Hepatocyte (in vitro differentiated cells): ENCODE measurements around the gene KIF5C. TPM values are rescaled to one million over a fixed set of nuclear protein-coding genes. Genes with fewer than 3 reads are reported as not detected.

Experiments
- DNase-seq: peaks from one replicate; pipeline ENCODE4 v3.0.0-alpha.2; 2016; ENCODE audit warnings: low spot score
- H2AFZ ChIP-seq: fragments of 200-600 bp; sonication (generic); 2 replicates; pipeline ENCODE4 v1.6.0; 2016; ENCODE audit warnings: antibody characterized with exemption, mild to moderate bottlenecking
- H3K27ac ChIP-seq: fragments of 200-600 bp; sonication (generic); 2 replicates; pipeline ENCODE4 v1.5.1; 2016; ENCODE audit warnings: mild to moderate bottlenecking
- H3K27me3 ChIP-seq: fragments of 200-600 bp; sonication (generic); 2 replicates; pipeline ENCODE4 v1.6.1; 2016
- H3K36me3 ChIP-seq: fragments of 200-600 bp; sonication (generic); replicated peaks from 2 replicates; pipeline ENCODE4 v1.5.1; 2016; ENCODE audit warnings: low read depth; ENCODE audit not compliant: insufficient read depth
- H3K4me1 ChIP-seq: fragments of 200-600 bp; sonication (generic); 2 replicates; pipeline ENCODE4 v1.5.1; 2016; ENCODE audit warnings: mild to moderate bottlenecking, moderate library complexity; ENCODE audit not compliant: insufficient read depth
- H3K4me2 ChIP-seq: fragments of 200-600 bp; sonication (generic); 2 replicates; pipeline ENCODE4 v1.6.0; 2016
- H3K4me3 ChIP-seq: fragments of 200-600 bp; sonication (generic); 2 replicates; pipeline ENCODE4 v1.5.1; 2016; ENCODE audit warnings: mild to moderate bottlenecking
- H3K79me2 ChIP-seq: fragments of 200-600 bp; sonication (generic); 2 replicates; pipeline ENCODE4 v1.6.0; 2017; ENCODE audit warnings: mild to moderate bottlenecking
- H3K9me2 ChIP-seq: fragments of 200-600 bp; sonication (generic); replicated peaks from 2 replicates; pipeline ENCODE4 v1.6.0; 2017; ENCODE audit warnings: mild to moderate bottlenecking; ENCODE audit not compliant: insufficient read depth
- H3K9me3 ChIP-seq: fragments of 200-600 bp; sonication (generic); 2 replicates; pipeline ENCODE4 v1.5.1; 2016; ENCODE audit warnings: low read depth, mild to moderate bottlenecking
- H4K20me1 ChIP-seq: fragments of 200-600 bp; sonication (generic); 2 replicates; pipeline ENCODE4 v1.6.0; 2016; ENCODE audit warnings: mild to moderate bottlenecking; ENCODE audit not compliant: insufficient read depth, poor library complexity, severe bottlenecking
- EZH2 ChIP-seq: fragments of 200-600 bp; sonication (generic); IDR thresholded peaks from 2 replicates; pipeline ENCODE4 v1.6.1; 2016; ENCODE audit warnings: antibody characterized with exemption, mild to moderate bottlenecking, borderline replicate concordance
- EZH2phosphoT487 ChIP-seq: fragments of 200-600 bp; sonication (generic); IDR thresholded peaks from one replicate; pipeline ENCODE4 v1.6.1; 2018; ENCODE audit warnings: antibody characterized with exemption, mild to moderate bottlenecking, low read depth, moderate library complexity; ENCODE audit not compliant: unreplicated experiment, severe bottlenecking
- WGBS: methylation state at CpG from one replicate; pipeline ENCODE4 v1.1.6; 2016; ENCODE audit warnings: low lambda C conversion rate; ENCODE audit errors: missing lambda C conversion rate; 5-methylcytosine and 5-hydroxymethylcytosine counted together
- polyA plus RNA-seq: library from polyadenylated mRNA; unstranded; fragments of >200 nt; fragmentation: Nextera tagmentation; extraction: Ambion mirVana; gene quantifications from 2 replicates; pipeline ENCODE4 v1.2.1, GENCODE V29; 2016
- total RNA-seq: library from RNA; depleted of rRNA; stranded (reverse); fragments of >200 nt; gene quantifications from 2 replicates; pipeline ENCODE4 v1.2.3, GENCODE V29; 2014
- TF ChIP-seq, protein P1 (sequence below): fragments of 200-600 bp; sonication (generic); IDR thresholded peaks from 2 replicates; pipeline ENCODE4 v1.5.1; 2016; ENCODE audit warnings: antibody characterized with exemption, mild to moderate bottlenecking; ENCODE audit not compliant: poor library complexity

KIF5C gene
- total and polyA plus RNA-seq, 2 experiments from 2014 or later, result 2.1 to 3.6 TPM

DNA sequence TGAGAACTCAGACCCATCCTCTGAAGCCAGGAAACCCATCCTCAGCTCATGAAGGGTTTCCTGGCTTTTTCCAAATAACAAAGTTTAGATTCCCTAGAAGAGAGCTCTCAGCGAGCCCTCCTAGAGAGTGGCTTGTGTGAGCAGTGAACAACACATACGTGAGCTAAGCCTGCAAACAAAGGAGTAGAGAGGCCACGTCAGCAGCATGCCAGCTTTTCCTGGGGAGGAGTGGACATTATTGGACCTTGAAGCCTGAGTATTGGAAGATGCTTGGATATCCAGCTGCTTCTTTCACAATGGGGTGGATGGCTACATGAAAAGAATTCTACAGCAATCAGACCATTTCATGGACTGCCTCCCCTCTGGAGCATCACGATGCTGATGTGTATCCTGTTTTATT lies 21.1 kb downstream of the KIF5C start:
- H3K36me3 ChIP-seq, result no peaks in the 10 kb centered on the region
- H3K4me3 ChIP-seq, result no peak overlapping the region
- no peaks in the 10 kb centered on the region for H3K27me3 ChIP-seq
- no peak overlapping the region for H3K27ac ChIP-seq
- H3K4me2 ChIP-seq, result no peak overlapping the region
- no peaks in the 10 kb centered on the region for H3K4me1 ChIP-seq
- no peaks in the 10 kb centered on the region for H4K20me1 ChIP-seq
- WGBS, result 91% methylated on average over 4 of the region's 4 CpGs
- no peak overlapping the region for H2AFZ ChIP-seq
- DNase-seq, result no peak
- H3K9me2 ChIP-seq, result no peaks in the 10 kb centered on the region
- H3K79me2 ChIP-seq, result no peaks in the 10 kb centered on the region
- H3K9me3 ChIP-seq, result no peaks in the 10 kb centered on the region
- no peak for TF ChIP-seq EZH2
- TF ChIP-seq, protein P1, sequence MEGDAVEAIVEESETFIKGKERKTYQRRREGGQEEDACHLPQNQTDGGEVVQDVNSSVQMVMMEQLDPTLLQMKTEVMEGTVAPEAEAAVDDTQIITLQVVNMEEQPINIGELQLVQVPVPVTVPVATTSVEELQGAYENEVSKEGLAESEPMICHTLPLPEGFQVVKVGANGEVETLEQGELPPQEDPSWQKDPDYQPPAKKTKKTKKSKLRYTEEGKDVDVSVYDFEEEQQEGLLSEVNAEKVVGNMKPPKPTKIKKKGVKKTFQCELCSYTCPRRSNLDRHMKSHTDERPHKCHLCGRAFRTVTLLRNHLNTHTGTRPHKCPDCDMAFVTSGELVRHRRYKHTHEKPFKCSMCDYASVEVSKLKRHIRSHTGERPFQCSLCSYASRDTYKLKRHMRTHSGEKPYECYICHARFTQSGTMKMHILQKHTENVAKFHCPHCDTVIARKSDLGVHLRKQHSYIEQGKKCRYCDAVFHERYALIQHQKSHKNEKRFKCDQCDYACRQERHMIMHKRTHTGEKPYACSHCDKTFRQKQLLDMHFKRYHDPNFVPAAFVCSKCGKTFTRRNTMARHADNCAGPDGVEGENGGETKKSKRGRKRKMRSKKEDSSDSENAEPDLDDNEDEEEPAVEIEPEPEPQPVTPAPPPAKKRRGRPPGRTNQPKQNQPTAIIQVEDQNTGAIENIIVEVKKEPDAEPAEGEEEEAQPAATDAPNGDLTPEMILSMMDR, result no peak
- no peak for TF ChIP-seq EZH2phosphoT487

DNA sequence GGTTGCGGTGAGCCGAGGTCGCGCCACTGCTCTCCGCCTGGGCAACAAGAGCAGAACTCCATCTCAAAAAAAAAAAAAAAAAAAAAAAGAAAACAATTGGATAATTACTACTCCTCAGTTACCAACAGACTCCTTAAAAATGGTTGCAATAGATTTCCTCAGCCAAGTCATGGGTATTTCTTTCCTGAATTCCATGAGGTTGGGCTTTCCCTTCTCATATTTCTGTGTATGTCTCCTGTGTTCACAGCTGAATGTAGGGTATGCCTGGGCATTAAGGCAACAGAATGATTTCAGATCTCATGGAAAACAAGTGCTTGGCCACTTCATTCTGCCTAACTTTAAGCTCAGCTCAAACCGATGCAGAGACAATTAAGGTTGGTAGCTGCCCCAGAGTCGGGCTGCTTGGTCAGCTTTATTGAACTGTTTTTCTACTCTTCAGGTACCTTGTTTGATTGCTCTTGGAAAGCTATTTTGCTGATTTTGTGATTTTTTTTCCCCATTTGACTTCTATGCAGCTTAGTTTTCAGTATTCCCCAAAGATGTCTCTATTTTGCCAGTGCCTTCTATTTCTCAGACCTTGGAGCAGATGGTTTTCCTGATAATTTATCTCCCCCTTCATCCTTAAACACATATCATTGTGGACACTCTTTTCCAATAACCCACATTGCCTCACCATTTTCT lies 24.8 kb downstream of the KIF5C start:
- no peak for TF ChIP-seq EZH2
- TF ChIP-seq, protein P1, result no peak
- no peak for TF ChIP-seq EZH2phosphoT487
- Histone ChIP-seq H3K27me3 (no peaks in the 10 kb centered on the region), H4K20me1 (no peaks in the 10 kb centered on the region), H3K4me2 (no peak overlapping the region), H3K9me2 (no peaks in the 10 kb centered on the region), H2AFZ (no peak overlapping the region), H3K27ac (no peak overlapping the region), H3K4me1 (no peaks in the 10 kb centered on the region), H3K9me3 (no peaks in the 10 kb centered on the region), H3K4me3 (no peak overlapping the region), H3K36me3 (no peaks in the 10 kb centered on the region), H3K79me2 (no peaks in the 10 kb centered on the region)
- no peak for DNase-seq
- WGBS, result 92% methylated on average over 7 of the region's 7 CpGs

DNA sequence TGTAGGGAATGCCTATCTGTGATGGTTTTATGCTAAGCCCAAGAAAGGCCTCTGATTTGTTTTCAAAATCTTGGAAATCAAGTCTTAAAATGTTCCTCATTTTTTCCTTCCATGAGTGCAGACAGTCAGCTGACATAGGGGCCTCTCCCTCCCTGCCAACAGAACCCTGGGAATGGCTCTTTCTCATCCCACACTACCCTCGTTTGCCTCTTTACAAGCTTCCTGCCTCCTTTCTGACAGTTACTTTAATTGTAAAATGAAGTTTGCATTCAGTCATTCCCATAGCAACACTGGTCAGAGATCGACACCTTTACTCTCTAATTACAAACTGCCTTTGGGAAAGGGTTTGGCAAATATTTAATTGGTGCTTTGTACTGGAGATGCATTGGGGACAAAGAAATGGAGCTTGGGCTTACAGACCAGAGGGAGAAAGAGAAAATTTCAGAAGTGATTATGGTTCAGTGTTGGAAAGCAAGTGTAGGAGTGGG lies 25.4 kb downstream of the KIF5C start:
- Histone ChIP-seq H3K27ac (no peak overlapping the region), H3K4me3 (no peak overlapping the region), H3K4me2 (no peak overlapping the region), H3K9me3 (no peaks in the 10 kb centered on the region), H3K36me3 (no peaks in the 10 kb centered on the region), H3K4me1 (no peaks in the 10 kb centered on the region), H4K20me1 (no peaks in the 10 kb centered on the region), H3K27me3 (no peaks in the 10 kb centered on the region), H3K9me2 (no peaks in the 10 kb centered on the region), H3K79me2 (no peaks in the 10 kb centered on the region), H2AFZ (no peak overlapping the region)
- DNase-seq, result no peak
- no peak for TF ChIP-seq EZH2
- TF ChIP-seq EZH2phosphoT487, result no peak
- TF ChIP-seq, protein P1, result no peak
- 58% methylated on average over 2 of the region's 2 CpGs for WGBS
